Osteocyte (in vitro differentiated cells): Measurements from ENCODE around the gene ILDR1. TPM values are rescaled to one million over a fixed set of nuclear protein-coding genes. Genes with fewer than 3 reads are reported as not detected.

ENCODE experiments used
- DNase-seq: peaks from one replicate; pipeline ENCODE4 v3.0.0; 2021; ENCODE audit warnings: mixed read lengths; ENCODE audit not compliant: unreplicated experiment; ENCODE audit errors: extremely low spot score
- H3K27ac Mint-ChIP-seq: one replicate; pipeline ENCODE4 v1.8.0; 2021; ENCODE audit warnings: mild to moderate bottlenecking, mixed read lengths; ENCODE audit not compliant: unreplicated experiment
- H3K27me3 Mint-ChIP-seq: one replicate; pipeline ENCODE4 v1.8.0; 2021; ENCODE audit warnings: mixed read lengths; ENCODE audit not compliant: unreplicated experiment
- H3K36me3 Mint-ChIP-seq: one replicate; pipeline ENCODE4 v1.8.0; 2021; ENCODE audit warnings: mixed read lengths; ENCODE audit not compliant: unreplicated experiment
- H3K4me1 Mint-ChIP-seq: one replicate; pipeline ENCODE4 v1.8.0; 2021; ENCODE audit warnings: mixed read lengths; ENCODE audit not compliant: unreplicated experiment
- H3K4me3 Mint-ChIP-seq: one replicate; pipeline ENCODE4 v1.8.0; 2021; ENCODE audit warnings: mild to moderate bottlenecking, moderate library complexity, mixed read lengths; ENCODE audit not compliant: unreplicated experiment
- H3K9me3 Mint-ChIP-seq: one replicate; pipeline ENCODE4 v1.8.0; 2021; ENCODE audit warnings: mixed read lengths; ENCODE audit not compliant: unreplicated experiment
- CTCF ChIP-seq: fragments of 200-600 bp; sonication (generic); IDR thresholded peaks from 2 replicates; pipeline ENCODE4 v1.5.0; 2021; ENCODE audit warnings: antibody characterized with exemption, mild to moderate bottlenecking, moderate library complexity
- long read RNA-seq: library from polyadenylated mRNA; unstranded; transcript quantifications from one replicate; pipeline ENCODE4 v2.0.0, GENCODE V29; 2021
- total RNA-seq: library from RNA; stranded (reverse); gene quantifications from 2 replicates; pipeline ENCODE4 v1.2.1, GENCODE V29; 2021

Gene ILDR1
- total RNA-seq = not detected in 2 replicates
- long read RNA-seq = 0 reads

- Mint-ChIP-seq H3K4me3 (no peak within 1 kb of the TSS), H3K27me3 (peaks cover 31% of the 10 kb centered on the region), H3K27ac (no peak within 1 kb of the TSS), H3K9me3 (no peaks in the 10 kb centered on the region), H3K36me3 (no peaks in the 10 kb centered on the region), H3K4me1 (peaks cover 1% of the 10 kb centered on the region)
- TF ChIP-seq CTCF = no peak
- DNase-seq = no peak
Observed at GRCh38 chr3:122021811-122022401, at the start of gene ILDR1. Gene ILDR1 (minus strand): TSS chr3:122022247. CDS start chr3:122022077, 170 bp downstream.

GRCh38 chr3:122067588-122068240, 45.7 kb upstream of the ILDR1 start:
- Mint-ChIP-seq H3K27ac (no peak overlapping the region), H3K4me3 (no peak overlapping the region), H3K36me3 (no peaks in the 10 kb centered on the region), H3K4me1 (no peaks in the 10 kb centered on the region), H3K9me3 (no peaks in the 10 kb centered on the region), H3K27me3 (peaks cover 11% of the 10 kb centered on the region)
- TF ChIP-seq CTCF = no peak
- no peak for DNase-seq

GRCh38 chr3:122067214-122067550, 45.1 kb upstream of the ILDR1 start:
- no peak for DNase-seq

GRCh38 chr3:122066331-122067213, 44.5 kb upstream of the ILDR1 start:
- H3K4me3 Mint-ChIP-seq = no peak overlapping the region
- no peaks in the 10 kb centered on the region for H3K9me3 Mint-ChIP-seq
- H3K27me3 Mint-ChIP-seq = peaks cover 11% of the 10 kb centered on the region
- no peaks in the 10 kb centered on the region for H3K4me1 Mint-ChIP-seq
- no peak for TF ChIP-seq CTCF
- no peak overlapping the region for H3K27ac Mint-ChIP-seq
- H3K36me3 Mint-ChIP-seq = no peaks in the 10 kb centered on the region
- DNase-seq = no peak

More at GRCh38 chr3:122067214-122067550, 45.1 kb upstream of the ILDR1 start:
- no peaks in the 10 kb centered on the region for H3K36me3 Mint-ChIP-seq
- no peak overlapping the region for H3K4me3 Mint-ChIP-seq
- H3K4me1 Mint-ChIP-seq = no peaks in the 10 kb centered on the region
- no peak for TF ChIP-seq CTCF
- no peak overlapping the region for H3K27ac Mint-ChIP-seq
- peaks cover 11% of the 10 kb centered on the region for H3K27me3 Mint-ChIP-seq
- H3K9me3 Mint-ChIP-seq = no peaks in the 10 kb centered on the region

- no peak for DNase-seq
- H3K27me3 Mint-ChIP-seq = peaks cover 9% of the 10 kb centered on the region
- H3K36me3 Mint-ChIP-seq = no peaks in the 10 kb centered on the region
Observed at GRCh38 chr3:122064326-122064725, 42.3 kb upstream of the ILDR1 start.

More at GRCh38 chr3:122064326-122064725, 42.3 kb upstream of the ILDR1 start:
- H3K27ac Mint-ChIP-seq = no peak overlapping the region
- H3K4me1 Mint-ChIP-seq = no peaks in the 10 kb centered on the region
- H3K4me3 Mint-ChIP-seq = no peak overlapping the region
- no peaks in the 10 kb centered on the region for H3K9me3 Mint-ChIP-seq
- no peak for TF ChIP-seq CTCF
